Ovary (tissue), 9 donors: ENCODE data around the gene ACTBL2. TPM values are rescaled to one million over a fixed set of nuclear protein-coding genes. Genes with fewer than 3 reads are reported as not detected.

Experiments
- DNase-seq, 5 donors: peaks; one replicate each; pipeline ENCODE4 v3.0.0-alpha.2; 2019 to 2020
- H3K27ac ChIP-seq, 2 donors: fragments of 200-600 bp; one replicate each; pipeline versions ENCODE4 v1.5.1 to v1.8.0; 2019 to 2022
- H3K27me3 ChIP-seq: fragments of 200-600 bp; one replicate; pipeline ENCODE4 v1.8.0; 2022
- H3K36me3 ChIP-seq: fragments of 200-600 bp; sonication (generic); one replicate; pipeline ENCODE4 v1.5.1; 2019
- H3K4me1 ChIP-seq: one replicate; pipeline ENCODE4 v1.8.1; 2013; ENCODE audit warnings: mild to moderate bottlenecking, moderate library complexity; ENCODE audit not compliant: insufficient read depth
- H3K4me3 ChIP-seq: fragments of 200-600 bp; sonication (generic); one replicate; pipeline ENCODE4 v1.5.1; 2017
- H3K9me3 ChIP-seq, 2 donors: fragments of 200-600 bp in 1 of 2; sonication (generic) in 1 of 2; one replicate each; pipeline versions ENCODE4 v1.5.1 to v1.8.1; 2013 to 2019; ENCODE audit warnings: mild to moderate bottlenecking in 1 of 2, moderate library complexity in 1 of 2
- EP300 ChIP-seq: sonication (generic); formaldehyde crosslinking; IDR thresholded peaks from one replicate; pipeline ENCODE4 v1.6.1; 2017; ENCODE audit warnings: antibody characterized with exemption
- POLR2A ChIP-seq: fragments of 450-650 bp; IDR thresholded peaks from one replicate; pipeline ENCODE4 v1.6.1; 2017; ENCODE audit warnings: antibody characterized with exemption, mild to moderate bottlenecking, moderate library complexity
- WGBS, 3 donors: extraction: QIAGEN DNeasy Blood & Tissue Kit in 1 of 3; methylation state at CpG; one replicate each; pipeline versions ENCODE4 v1.1.5 to v1.1.7; 2013 to 2017; 5-methylcytosine and 5-hydroxymethylcytosine counted together
- intact Hi-C, 4 donors: fragments of 100-400 bp; cut with DNase I; formaldehyde crosslinking; loops; one replicate each; pipeline versions ENCODE4 v1.11.0 to v1.15.1; 2022 to 2023
- polyA plus RNA-seq, 2 donors: library from polyadenylated mRNA; stranded (reverse); fragments of 200-250 nt in 1 of 2; fragments of 350-450 nt in 1 of 2; fragmentation: Illumina TruSeq in 1 of 2; extraction: RNeasy Lipid Tissue Mini Kit (QIAGEN cat#74804) in 1 of 2; gene quantifications; one replicate each; pipeline ENCODE4 v1.2.3, GENCODE V29; 2013 to 2014
- total RNA-seq, 7 donors: library from RNA; depleted of rRNA in 2 of 7; stranded (reverse); fragments of >200 nt in 2 of 7; fragmentation: NEBNext Ultra II Directional in 3 of 7; extraction: Animal tissue kit (Norgen Biotek cat#: 25700) in 3 of 7; gene quantifications; one replicate each; pipeline versions ENCODE4 v1.1.0 to v1.2.4, GENCODE V29; 2016 to 2023
- TF ChIP-seq, protein P1 (sequence below), 3 donors: fragments of 450-650 bp in 2 of 3; fragments of 200-600 bp in 1 of 3; IDR thresholded peaks; one replicate each; pipeline versions ENCODE4 v1.5.1 to v1.8.0; 2016 to 2022; ENCODE audit warnings: antibody characterized with exemption in 3 of 3, mild to moderate bottlenecking in 1 of 3
- donor health status: DM: no; HTN: no; CAD: no; lungs with moderate emphysema.
- donor health status: DM: no; HTN: no; CAD: no.
- donor health status: Bipolar disorder and iron deficiency.
- donor health status: DM: yes; HTN: yes; CAD: no.
- donor health status: DM: no; HTN: no; CAD: no.
- donor health status: DM: yes; HTN: yes; CAD: no.

The ACTBL2 gene
- total and polyA plus RNA-seq, 9 donors, result 0.23 TPM; not detected in 8

DNA sequence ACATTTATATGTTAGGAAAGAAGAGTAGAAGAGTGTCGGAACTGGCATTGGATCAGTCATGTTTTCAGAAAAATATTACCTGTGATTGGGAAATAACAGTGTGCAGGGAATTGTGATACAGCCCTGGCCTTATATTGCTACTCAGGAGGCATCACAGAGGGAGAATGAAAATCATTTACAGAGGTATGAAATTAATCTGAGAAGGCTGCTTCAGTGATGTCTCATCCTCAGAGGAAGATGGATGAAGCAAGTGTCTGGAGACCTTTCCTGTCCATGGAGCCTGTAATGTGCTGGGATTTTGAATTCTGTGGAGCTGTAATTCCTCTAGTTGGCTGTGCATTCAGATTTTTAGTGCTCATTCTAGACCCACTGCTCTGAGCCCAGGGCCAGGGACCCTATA is 3.8 kb downstream of the ACTBL2 start:
- DNase-seq, result no peak
- TF ChIP-seq POLR2A (no peak), EP300 (no peak)
- TF ChIP-seq, protein P1, sequence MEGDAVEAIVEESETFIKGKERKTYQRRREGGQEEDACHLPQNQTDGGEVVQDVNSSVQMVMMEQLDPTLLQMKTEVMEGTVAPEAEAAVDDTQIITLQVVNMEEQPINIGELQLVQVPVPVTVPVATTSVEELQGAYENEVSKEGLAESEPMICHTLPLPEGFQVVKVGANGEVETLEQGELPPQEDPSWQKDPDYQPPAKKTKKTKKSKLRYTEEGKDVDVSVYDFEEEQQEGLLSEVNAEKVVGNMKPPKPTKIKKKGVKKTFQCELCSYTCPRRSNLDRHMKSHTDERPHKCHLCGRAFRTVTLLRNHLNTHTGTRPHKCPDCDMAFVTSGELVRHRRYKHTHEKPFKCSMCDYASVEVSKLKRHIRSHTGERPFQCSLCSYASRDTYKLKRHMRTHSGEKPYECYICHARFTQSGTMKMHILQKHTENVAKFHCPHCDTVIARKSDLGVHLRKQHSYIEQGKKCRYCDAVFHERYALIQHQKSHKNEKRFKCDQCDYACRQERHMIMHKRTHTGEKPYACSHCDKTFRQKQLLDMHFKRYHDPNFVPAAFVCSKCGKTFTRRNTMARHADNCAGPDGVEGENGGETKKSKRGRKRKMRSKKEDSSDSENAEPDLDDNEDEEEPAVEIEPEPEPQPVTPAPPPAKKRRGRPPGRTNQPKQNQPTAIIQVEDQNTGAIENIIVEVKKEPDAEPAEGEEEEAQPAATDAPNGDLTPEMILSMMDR (IDR thresholded peaks at IDR 0.05), result no peak
- intact Hi-C loops, result no loop called here
- Histone ChIP-seq H3K27ac (no peak overlapping the region), H3K27me3 (no peaks in the 10 kb centered on the region), H3K4me1 (no peaks in the 10 kb centered on the region), H3K36me3 (no peaks in the 10 kb centered on the region), H3K9me3 (no peaks in the 10 kb centered on the region), H3K4me3 (no peak overlapping the region)
- WGBS, 3 donors, result 97 to 98% (median 98%) methylated on average over 1 of the region's 1 CpG

- Histone ChIP-seq H3K9me3 (no peaks in the 10 kb centered on the region), H3K4me3 (no peak overlapping the region), H3K4me1 (no peaks in the 10 kb centered on the region), H3K27me3 (no peaks in the 10 kb centered on the region), H3K27ac (no peak overlapping the region), H3K36me3 (no peaks in the 10 kb centered on the region)
- intact Hi-C loops, result no loop called here
- DNase-seq, result no peak
- TF ChIP-seq EP300 (no peak), POLR2A (no peak)
- TF ChIP-seq, protein P1 (IDR thresholded peaks at IDR 0.05), result no peak
Measured at GRCh38 chr5:57476601-57477056, 6.0 kb downstream of the ACTBL2 start.

DNA sequence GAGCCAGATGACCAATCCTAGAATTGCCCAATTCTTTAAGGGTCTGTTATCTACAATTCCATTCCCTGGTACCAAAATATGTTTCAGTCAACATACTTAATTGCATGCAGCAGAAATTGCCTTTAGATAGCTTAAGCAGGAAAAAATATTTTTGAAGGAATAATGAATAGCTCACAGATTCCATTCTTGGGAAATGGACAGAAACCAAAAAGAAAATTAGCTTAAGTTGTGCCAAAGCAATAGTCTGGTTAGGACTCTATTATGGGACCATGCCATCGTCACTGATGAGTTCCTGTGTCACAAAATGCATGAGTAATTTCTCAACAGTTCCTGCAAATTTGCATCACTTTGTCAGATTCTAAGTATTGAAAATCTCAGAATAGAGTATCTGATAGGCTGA is 12.3 kb downstream of the ACTBL2 start:
- Histone ChIP-seq H3K27me3 (no peaks in the 10 kb centered on the region), H3K4me3 (no peak overlapping the region), H3K4me1 (no peaks in the 10 kb centered on the region), H3K9me3 (no peaks in the 10 kb centered on the region), H3K27ac (no peak overlapping the region), H3K36me3 (no peaks in the 10 kb centered on the region)
- TF ChIP-seq, protein P1 (IDR thresholded peaks at IDR 0.05), result no peak
- TF ChIP-seq POLR2A (no peak), EP300 (no peak)
- intact Hi-C loops, result no loop called here
- no peak for DNase-seq
- 71 to 79% (median 75%) methylated on average over 1 of the region's 1 CpG for WGBS, 3 donors

DNA sequence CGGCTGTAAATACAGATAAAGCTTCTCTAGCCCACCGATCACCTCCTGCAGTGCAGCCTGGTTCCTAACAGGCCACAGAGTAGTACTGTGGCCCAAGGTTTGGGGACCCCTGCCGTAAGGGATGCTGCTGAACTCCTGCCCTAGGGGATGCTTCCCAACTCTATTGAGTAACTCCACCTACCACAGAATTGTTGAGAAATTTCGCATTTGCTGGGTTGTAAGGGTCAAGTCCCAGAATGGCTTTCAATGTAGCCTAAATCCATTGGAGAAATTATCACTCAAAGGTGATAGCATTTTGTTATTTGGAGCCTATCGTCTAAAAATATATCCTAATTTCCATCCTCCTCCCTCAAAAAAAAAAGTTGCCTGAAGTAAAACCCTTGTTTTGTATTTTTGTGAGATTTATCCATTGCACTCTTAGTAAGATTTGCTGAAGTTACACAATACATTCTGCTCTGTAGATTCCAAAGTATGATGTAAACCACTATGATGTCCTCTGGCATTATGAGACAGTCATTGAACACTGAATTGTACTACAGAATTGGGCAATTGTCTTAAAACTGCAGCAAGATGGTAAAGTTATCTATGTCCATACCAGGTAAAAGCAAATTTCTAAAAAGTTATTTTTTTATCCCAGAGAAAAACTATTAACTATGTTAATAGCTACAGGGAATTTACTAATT is 14.0 kb downstream of the ACTBL2 start:
- TF ChIP-seq POLR2A, result no peak
- TF ChIP-seq, protein P1 (IDR thresholded peaks at IDR 0.05), result no peak
- no peak for DNase-seq
- H3K4me1 ChIP-seq, result no peaks in the 10 kb centered on the region
- H3K36me3 ChIP-seq, result no peaks in the 10 kb centered on the region
- intact Hi-C loops, result no loop called here
- H3K27me3 ChIP-seq, result no peaks in the 10 kb centered on the region
- 88 to 94% (median 92%) methylated on average over 5 of the region's 5 CpGs for WGBS, 3 donors
- H3K27ac ChIP-seq, result no peak overlapping the region
- no peak overlapping the region for H3K4me3 ChIP-seq
- H3K9me3 ChIP-seq, result no peaks in the 10 kb centered on the region
